Measurements from ENCODE around the gene C1orf105. TPM values are rescaled to one million over a fixed set of nuclear protein-coding genes. Genes with fewer than 3 reads are reported as not detected.

C1orf105 gene
- total and polyA plus RNA-seq, 2 of the 8 experiments (the other 6 are each of a cell fraction or from before 2014, with no cell fraction given) = not detected

- H3K9me3 ChIP-seq (ENCODE audit: insufficient read depth in 2 of 2, low read depth in 1 of 2, low read length in 1 of 2) = no peaks in the 10 kb centered on the region
- POLR2A ChIA-PET (ENCODE audit: partially characterized antibody) = no interaction called here
- no peaks in the 10 kb centered on the region for H3K27me3 ChIP-seq (replicated peaks in 1 of 4; ENCODE audit: control insufficient read depth in 3 of 4, extremely low read depth in 1 of 4, insufficient read depth in 3 of 4, low read length in 3 of 4)
- no peaks in the 10 kb centered on the region; the same call in 1 of the 2 replicates for H3K23me2 ChIP-seq (ENCODE audit: low read depth, low read length)
- no peak overlapping the region for H2BK120ac ChIP-seq (replicated peaks; ENCODE audit: low read depth, low read length)
- H4K5ac ChIP-seq (ENCODE audit: insufficient read length, low read depth, low read length) = no peak overlapping the region
- no peak overlapping the region for H3K4me3 ChIP-seq (ENCODE audit: extremely low read depth in 1 of 4, insufficient read depth in 2 of 4, low read depth in 3 of 4, low read length in 4 of 4)
- H2BK5ac ChIP-seq (ENCODE audit: low read depth, low read length) = no peak overlapping the region; the same call in 1 of the 2 replicates
- no peak overlapping the region for H2BK20ac ChIP-seq (ENCODE audit: low read length)
- TF ChIP-seq CHD1 (IDR thresholded peaks at IDR 0.05; ENCODE audit: low read depth, low read length) (no peak), SUZ12 (IDR thresholded peaks at IDR 0.05; ENCODE audit: low read length) (no peak), ATF2 (IDR thresholded peaks at IDR 0.05; ENCODE audit: low read length) (no peak), EZH2 (IDR thresholded peaks at IDR 0.05; ENCODE audit: low read depth, low read length, severe bottlenecking) (no peak), POLR2A (IDR thresholded peaks at IDR 0.05; ENCODE audit: control extremely low read depth in 1 of 2, low read depth in 2 of 2, low read length in 2 of 2) (no peak), EGR1 (IDR thresholded peaks at IDR 0.05; ENCODE audit: borderline replicate concordance, low read depth, low read length) (no peak), EP300 (IDR thresholded peaks at IDR 0.05; ENCODE audit: borderline replicate concordance in 1 of 2, low read depth in 2 of 2, low read length in 2 of 2) (no peak)
- H2AK5ac ChIP-seq (ENCODE audit: low read depth, low read length) = no peak overlapping the region
- no peak overlapping the region for H3K14ac ChIP-seq (ENCODE audit: insufficient read length)
- H3K4ac ChIP-seq (replicated peaks; ENCODE audit: insufficient read length, low read depth, low read length) = no peak overlapping the region
- H3K56ac ChIP-seq (replicated peaks; ENCODE audit: insufficient read length, low read depth, low read length) = no peak overlapping the region
- H3K79me1 ChIP-seq (ENCODE audit: low read depth, low read length) = no peaks in the 10 kb centered on the region
- H4K8ac ChIP-seq (ENCODE audit: extremely low read depth, insufficient read depth, low read length) = no peak overlapping the region
- WGBS, 2 experiments (ENCODE audit: extremely low coverage in 1 of 2, insufficient coverage in 1 of 2, insufficient read length in 1 of 2, insufficient replicate concordance in 2 of 2, low coverage in 1 of 2, low lambda C conversion rate in 2 of 2, missing lambda C conversion rate in 1 of 2) = 94% methylated on average over 2 of the region's 2 CpGs; no CpG with 5 or more reads in 1 of the 2 experiments
- no peak overlapping the region for H3K27ac ChIP-seq (ENCODE audit: low read depth, low read length)
- no peak for DNase-seq (ENCODE audit: low read depth in 1 of 2, low spot score in 2 of 2)
- H3K4me2 ChIP-seq (ENCODE audit: insufficient read depth in 1 of 2, low read depth in 2 of 2, low read length in 2 of 2) = no peak overlapping the region
- no peak overlapping the region for H2BK12ac ChIP-seq (ENCODE audit: low read depth, low read length)
- no peak overlapping the region for H2BK15ac ChIP-seq (ENCODE audit: low read length)
- FAIRE-seq = no peak
- no peak overlapping the region for H3K9ac ChIP-seq (replicated peaks in 1 of 4; ENCODE audit: extremely low read depth in 1 of 4, low read depth in 3 of 4, low read length in 3 of 4)
- CTCF ChIA-PET (ENCODE audit: partially characterized antibody) = no interaction called here
- H4K20me1 ChIP-seq (replicated peaks in 1 of 2; ENCODE audit: control insufficient read depth in 1 of 2, insufficient read depth in 2 of 2, low read length in 2 of 2) = no peaks in the 10 kb centered on the region
- no peaks in the 10 kb centered on the region for H3K36me3 ChIP-seq (ENCODE audit: control insufficient read depth in 2 of 4, insufficient read depth in 4 of 4, low read length in 3 of 4)
- H4K91ac ChIP-seq (replicated peaks; ENCODE audit: insufficient read length, low read length) = no peak overlapping the region
- no peaks in the 10 kb centered on the region for H3K79me2 ChIP-seq (ENCODE audit: control insufficient read depth in 1 of 2, insufficient read depth in 2 of 2, low read length in 2 of 2)
- no peak overlapping the region for H2AFZ ChIP-seq (ENCODE audit: low read length)
- peaks cover 0 to 11% (median 3%) of the 10 kb centered on the region in 4 experiments; a peak in 3 of 7 replicates for H3K4me1 ChIP-seq (replicated peaks in 1 of 4; ENCODE audit: control insufficient read depth in 3 of 4, insufficient read depth in 4 of 4, low read length in 3 of 4)
- no peak overlapping the region for H3K23ac ChIP-seq (ENCODE audit: insufficient read length)
- H3K18ac ChIP-seq (ENCODE audit: extremely low read depth, low read length) = no peak overlapping the region
Observed at GRCh38 chr1:172423336-172423735, 2.9 kb downstream of the C1orf105 start.
